LNCAP (cell line): ENCODE results near the gene ANKRD11.

ENCODE experiments used
- TF ChIP-seq, protein P1 (sequence below): fragments of 450-650 bp; IDR thresholded peaks from 2 replicates; pipeline ENCODE4 v1.5.1; 2017; ENCODE audit warnings: mild to moderate bottlenecking

The ANKRD11 gene

DNA sequence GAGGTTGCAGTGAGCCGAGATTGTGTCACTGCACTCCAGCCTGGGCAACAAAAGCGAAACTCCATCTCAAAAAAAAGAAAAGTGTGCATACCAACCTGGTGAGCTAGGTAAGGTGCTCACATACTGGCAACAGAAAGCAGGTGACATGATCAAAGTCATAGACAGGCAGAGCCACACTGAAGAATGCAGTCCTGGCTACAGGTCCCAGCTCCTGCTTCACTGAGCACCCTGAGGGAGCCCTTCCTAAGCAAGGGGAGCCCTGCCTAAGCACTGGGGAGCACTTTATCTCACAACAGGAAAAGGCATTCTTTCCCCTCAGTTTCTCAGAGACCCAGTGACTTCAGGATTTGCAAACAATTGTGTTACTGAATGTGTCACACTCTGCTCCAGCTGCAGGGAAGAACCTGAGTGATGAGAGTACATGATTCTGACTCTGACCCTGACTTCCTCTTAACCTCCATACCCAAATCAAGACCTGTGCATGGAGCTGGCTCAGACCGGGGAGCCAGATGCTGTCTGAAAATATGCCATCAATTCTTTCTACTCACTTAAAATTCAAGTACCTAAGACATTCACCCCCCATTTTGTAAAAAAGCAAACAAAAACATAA, 40.5 kb downstream of the ANKRD11 start:
- TF ChIP-seq, protein P1, sequence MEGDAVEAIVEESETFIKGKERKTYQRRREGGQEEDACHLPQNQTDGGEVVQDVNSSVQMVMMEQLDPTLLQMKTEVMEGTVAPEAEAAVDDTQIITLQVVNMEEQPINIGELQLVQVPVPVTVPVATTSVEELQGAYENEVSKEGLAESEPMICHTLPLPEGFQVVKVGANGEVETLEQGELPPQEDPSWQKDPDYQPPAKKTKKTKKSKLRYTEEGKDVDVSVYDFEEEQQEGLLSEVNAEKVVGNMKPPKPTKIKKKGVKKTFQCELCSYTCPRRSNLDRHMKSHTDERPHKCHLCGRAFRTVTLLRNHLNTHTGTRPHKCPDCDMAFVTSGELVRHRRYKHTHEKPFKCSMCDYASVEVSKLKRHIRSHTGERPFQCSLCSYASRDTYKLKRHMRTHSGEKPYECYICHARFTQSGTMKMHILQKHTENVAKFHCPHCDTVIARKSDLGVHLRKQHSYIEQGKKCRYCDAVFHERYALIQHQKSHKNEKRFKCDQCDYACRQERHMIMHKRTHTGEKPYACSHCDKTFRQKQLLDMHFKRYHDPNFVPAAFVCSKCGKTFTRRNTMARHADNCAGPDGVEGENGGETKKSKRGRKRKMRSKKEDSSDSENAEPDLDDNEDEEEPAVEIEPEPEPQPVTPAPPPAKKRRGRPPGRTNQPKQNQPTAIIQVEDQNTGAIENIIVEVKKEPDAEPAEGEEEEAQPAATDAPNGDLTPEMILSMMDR, result no peak

DNA sequence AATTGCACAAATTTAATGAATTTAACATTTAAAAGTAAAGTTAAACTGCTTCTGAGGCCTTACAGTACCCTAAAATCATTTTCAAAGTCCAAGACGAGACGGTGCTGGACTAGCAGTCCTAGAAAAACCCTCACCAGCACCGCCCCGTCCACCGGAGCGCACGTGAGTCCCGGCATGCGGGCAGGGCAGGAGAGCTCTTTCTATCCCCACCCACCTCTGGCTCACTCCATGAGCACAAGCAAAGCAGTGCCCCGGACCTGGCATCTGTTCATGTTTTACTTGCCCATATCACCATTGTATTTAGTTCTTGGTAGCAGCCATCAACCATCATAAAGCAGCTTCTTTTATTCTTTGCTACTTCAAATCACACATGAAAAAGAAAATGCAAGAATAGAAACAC, 41.7 kb downstream of the ANKRD11 start:
- TF ChIP-seq, protein P1, result no peak

DNA sequence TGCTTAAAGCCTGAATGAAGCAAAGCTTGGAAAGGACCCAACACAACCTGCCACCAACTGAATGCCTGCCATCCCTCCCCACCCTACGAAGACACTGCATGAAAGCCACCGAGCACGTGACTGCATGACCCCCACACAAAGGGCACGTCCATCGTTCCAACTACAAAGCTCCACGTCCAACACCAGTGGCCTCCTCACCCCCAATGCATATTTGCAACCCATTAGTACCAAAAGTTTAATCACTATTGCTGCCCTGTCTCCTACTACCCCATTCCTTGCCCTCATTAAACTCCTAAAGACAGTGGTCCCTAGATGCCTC, 43.4 kb downstream of the ANKRD11 start:
- TF ChIP-seq, protein P1, result no peak

DNA sequence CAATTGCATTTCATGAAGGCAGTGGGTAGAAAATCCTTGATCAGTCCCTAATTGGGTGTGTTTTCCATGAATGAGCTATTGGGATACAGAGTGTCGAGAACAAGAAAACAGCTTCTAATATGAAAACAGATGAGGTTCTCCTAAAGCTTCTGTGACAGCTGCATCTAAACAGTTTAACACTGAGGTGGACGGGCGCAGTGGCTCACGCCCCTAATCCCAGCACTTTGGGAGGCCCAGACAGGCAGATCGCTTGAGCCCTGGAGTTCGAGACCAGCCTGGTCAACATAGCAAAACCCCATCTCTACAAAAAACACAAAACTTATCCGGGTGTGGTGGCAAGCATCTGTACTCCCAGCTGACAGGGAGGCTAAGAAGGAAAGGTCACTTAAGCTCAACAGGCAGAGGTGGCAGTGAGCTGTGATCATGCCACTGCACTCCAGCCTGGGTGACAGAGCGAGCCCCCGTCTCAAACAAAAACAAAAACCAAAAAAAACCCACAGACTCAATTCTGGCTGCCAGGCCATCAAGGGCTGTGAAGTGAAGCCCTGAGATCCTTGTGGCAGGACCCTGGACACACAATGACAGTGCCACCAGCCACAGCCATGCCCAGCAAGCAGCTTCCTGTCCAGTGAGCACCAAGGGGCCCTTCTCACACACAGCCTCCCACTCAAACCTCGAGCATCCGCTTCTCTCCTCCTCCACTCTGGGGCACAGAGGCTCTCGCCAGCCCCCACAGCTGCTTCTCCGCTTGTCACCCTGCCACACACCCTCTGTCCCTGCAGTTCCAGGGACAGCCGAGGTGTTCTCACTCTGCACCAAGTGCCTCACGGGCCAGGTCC, 44.0 kb downstream of the ANKRD11 start:
- TF ChIP-seq, protein P1, result no peak

DNA sequence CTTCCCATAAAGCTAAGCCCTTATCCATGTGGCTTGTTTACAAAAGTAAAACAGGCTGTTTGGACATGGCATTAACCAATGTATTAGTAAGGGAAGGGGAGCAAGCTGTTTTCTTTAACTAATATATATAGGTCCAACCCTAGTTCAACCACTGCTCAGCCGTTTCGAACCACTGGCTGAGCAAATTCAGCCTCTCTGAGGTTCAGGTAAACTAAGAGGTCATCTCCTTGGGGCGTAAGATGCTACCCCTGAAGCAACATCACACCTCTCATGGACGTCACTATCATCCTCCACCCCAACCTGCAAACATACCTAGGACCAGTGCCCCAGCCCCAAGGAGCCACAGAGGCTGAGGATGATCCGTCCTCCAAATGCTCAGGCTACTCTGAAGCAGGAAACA, 45.2 kb downstream of the ANKRD11 start:
- TF ChIP-seq, protein P1, result no peak

DNA sequence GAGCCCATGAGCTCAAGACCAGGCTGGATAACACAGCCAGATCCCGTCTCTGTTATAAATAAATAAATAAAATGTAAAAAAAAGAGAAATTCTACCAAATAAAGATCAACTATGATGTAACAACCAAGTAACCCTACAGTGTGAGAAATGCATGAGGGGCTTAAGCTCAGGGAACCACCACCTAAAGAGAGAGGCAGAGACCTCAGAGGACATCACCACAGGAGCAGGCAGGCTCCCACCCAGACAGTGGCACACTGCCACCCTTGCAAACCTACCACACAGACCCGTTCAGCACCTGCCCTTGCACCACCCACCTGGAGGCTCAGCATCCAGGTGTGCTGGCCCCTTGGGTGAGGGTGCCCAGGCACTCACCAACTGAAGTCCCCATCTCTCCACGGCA, 45.6 kb downstream of the ANKRD11 start:
- TF ChIP-seq, protein P1, result no peak

DNA sequence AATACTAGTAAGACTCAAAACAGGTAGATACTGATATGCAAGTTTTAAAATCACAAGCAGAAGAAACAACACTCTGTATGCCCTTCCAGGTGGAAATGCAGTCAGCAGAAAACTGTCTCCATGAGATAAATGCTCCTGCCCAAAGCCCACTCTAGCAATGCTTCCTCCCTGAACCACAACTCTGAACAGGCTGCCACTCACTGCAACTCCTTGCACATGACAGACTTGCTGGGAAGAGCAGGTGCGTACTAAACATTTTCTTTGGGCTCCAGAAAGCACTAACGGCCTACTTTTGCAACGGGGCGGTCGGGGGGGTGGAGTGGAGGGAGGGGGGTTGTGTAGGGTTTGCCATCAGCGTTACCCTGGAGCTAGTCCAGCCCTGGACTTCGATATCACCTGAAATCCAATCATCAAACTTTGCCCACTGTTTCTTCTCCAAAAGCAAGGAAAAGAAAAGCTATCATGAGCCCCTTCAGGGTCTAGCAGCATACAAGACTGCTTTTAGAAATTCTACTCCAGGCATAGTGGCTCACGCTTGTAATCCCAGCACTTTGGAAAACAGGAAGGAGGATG, 46.1 kb downstream of the ANKRD11 start:
- TF ChIP-seq, protein P1, result no peak
